Colonic mucosa (tissue), 4 donors: ENCODE data around the gene RNF213. TPM values are rescaled to one million over a fixed set of nuclear protein-coding genes. Genes with fewer than 3 reads are reported as not detected.

Experiments used
- DNase-seq: peaks from one replicate; pipeline ENCODE4 v3.0.0-alpha.2; 2020
- H3K27ac ChIP-seq: fragments of 200-600 bp; one replicate; pipeline ENCODE4 v1.8.0; 2021
- H3K27me3 ChIP-seq: fragments of 200-600 bp; one replicate; pipeline ENCODE4 v1.8.0; 2021
- H3K36me3 ChIP-seq: fragments of 200-600 bp; one replicate; pipeline ENCODE4 v1.8.0; 2021
- H3K4me1 ChIP-seq: fragments of 200-600 bp; one replicate; pipeline ENCODE4 v1.8.0; 2021; ENCODE audit warnings: mild to moderate bottlenecking
- H3K4me3 ChIP-seq: fragments of 200-600 bp; one replicate; pipeline ENCODE4 v1.8.0; 2021
- H3K9ac ChIP-seq, 2 donors: one replicate each; pipeline ENCODE4 v1.7.0; 2013; ENCODE audit warnings: control low read depth in 2 of 2, low read depth in 2 of 2, low read length in 2 of 2
- H3K9me3 ChIP-seq: fragments of 200-600 bp; one replicate; pipeline ENCODE4 v1.8.0; 2021
- CTCF ChIP-seq: fragments of 200-600 bp; IDR thresholded peaks from one replicate; pipeline ENCODE4 v1.8.0; 2022; ENCODE audit warnings: antibody characterized with exemption, mild to moderate bottlenecking
- intact Hi-C: fragments of 100-400 bp; cut with DNase I; formaldehyde crosslinking; loops from one replicate; pipeline ENCODE4 v1.14.1; 2022
- total RNA-seq, 2 donors: library from RNA; stranded (reverse); fragmentation: NEBNext Ultra II Directional in 1 of 2; extraction: Animal tissue kit (Norgen Biotek cat#: 25700) in 1 of 2; gene quantifications; one replicate each; pipeline ENCODE4 v1.2.1, GENCODE V29; 2021
- donor health status: healthy.
- donor health status: DM: no; HTN: no; CAD: no.
- donor health status: DM: no; HTN: no; CAD: no.

RNF213 gene
- total RNA-seq, 2 donors from 2014 or later: 80.8 to 101 TPM

DNA sequence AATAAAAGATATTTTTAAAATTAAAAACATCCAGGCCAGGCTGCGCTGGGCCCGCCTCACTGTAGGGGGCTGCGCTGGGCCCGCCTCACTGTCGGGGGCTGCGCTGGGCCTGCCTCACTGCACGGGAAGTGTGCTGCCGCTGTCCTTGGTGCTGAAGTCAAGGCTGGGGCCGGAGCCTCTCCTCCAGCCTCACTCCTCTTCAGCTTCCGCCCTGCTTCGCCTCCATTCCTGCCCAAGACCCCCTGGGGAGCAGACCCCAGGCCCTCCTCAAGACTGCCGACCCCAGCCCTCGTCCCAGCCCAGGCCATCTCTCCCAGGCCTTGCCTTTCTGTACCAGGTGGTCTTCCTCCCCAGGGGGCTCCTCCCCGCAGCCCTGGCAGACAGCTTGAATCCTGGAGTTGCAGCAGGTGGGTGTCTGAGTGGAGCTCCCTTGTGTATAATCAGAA is 180.5 kb downstream of the RNF213 start:
- no peak for DNase-seq
- H3K4me1 ChIP-seq: no peaks in the 10 kb centered on the region
- TF ChIP-seq CTCF: no peak

GRCh38 chr17:80441598-80442322 is 181.1 kb downstream of the RNF213 start:
- H3K4me1 ChIP-seq: no peaks in the 10 kb centered on the region
- H3K36me3 ChIP-seq: no peaks in the 10 kb centered on the region
- no peak for DNase-seq
- H3K27ac ChIP-seq: no peak overlapping the region
- H3K9me3 ChIP-seq: no peaks in the 10 kb centered on the region
- no peak overlapping the region for H3K9ac ChIP-seq
- no peak for TF ChIP-seq CTCF
- no peak overlapping the region for H3K4me3 ChIP-seq
- no peaks in the 10 kb centered on the region for H3K27me3 ChIP-seq
- intact Hi-C loops: no loop called here

More for the DNA sequence above, 180.5 kb downstream of the RNF213 start:
- Histone ChIP-seq H3K9me3 (no peaks in the 10 kb centered on the region), H3K27ac (no peak overlapping the region), H3K9ac (no peak overlapping the region), H3K27me3 (no peaks in the 10 kb centered on the region), H3K36me3 (no peaks in the 10 kb centered on the region), H3K4me3 (no peak overlapping the region)
- intact Hi-C loops: no loop called here

DNA sequence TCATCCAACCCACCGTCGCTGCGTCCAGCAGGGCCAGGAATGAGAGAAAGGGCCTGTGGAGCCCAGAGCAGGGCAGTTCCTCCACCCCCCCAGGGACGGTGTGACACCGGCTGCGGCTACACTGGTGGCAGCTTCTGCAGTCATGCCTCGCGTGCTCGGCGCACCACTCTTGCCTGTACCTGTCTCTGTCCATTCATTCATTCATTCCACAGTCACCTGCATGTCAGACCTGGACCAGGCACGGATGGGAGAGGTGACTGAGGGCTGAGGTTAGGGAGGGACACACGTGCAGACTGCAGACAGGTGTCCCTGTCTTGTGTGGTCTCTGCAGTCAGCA is 181.6 kb downstream of the RNF213 start:
- H3K36me3 ChIP-seq: no peaks in the 10 kb centered on the region
- intact Hi-C loops: no loop called here
- DNase-seq: no peak

DNA sequence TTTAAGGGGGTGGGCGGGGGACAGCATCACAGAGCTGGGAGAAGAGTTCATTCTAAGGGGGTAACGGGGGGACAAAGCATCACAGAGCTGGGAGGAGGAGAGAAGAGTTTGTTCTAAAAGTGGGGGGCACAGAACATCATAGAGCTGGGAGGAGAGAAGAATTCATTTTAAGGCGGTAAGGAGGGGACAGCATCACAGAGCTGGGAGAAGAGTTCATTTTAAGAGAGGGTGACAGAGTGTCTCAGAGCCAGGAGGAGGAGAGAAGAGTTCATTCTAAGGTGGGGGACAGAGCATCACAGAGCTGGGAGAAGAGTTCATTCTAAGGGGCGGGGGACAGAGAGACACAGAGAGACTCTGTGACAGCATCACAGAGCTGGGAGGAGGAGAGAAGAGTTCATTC is 182.1 kb downstream of the RNF213 start:
- DNase-seq: no peak

More for the DNA sequence above, 181.6 kb downstream of the RNF213 start:
- H3K4me1 ChIP-seq: no peaks in the 10 kb centered on the region
- TF ChIP-seq CTCF: no peak
- H3K9me3 ChIP-seq: no peaks in the 10 kb centered on the region
- no peak overlapping the region for H3K4me3 ChIP-seq
- no peaks in the 10 kb centered on the region for H3K27me3 ChIP-seq
- no peak overlapping the region for H3K9ac ChIP-seq
- H3K27ac ChIP-seq: no peak overlapping the region

GRCh38 chr17:80443498-80443897 is 182.8 kb downstream of the RNF213 start:
- no peak overlapping the region for H3K27ac ChIP-seq
- no peaks in the 10 kb centered on the region for H3K36me3 ChIP-seq
- H3K27me3 ChIP-seq: no peaks in the 10 kb centered on the region
- H3K4me3 ChIP-seq: no peak overlapping the region
- no peak for TF ChIP-seq CTCF
- no peak for DNase-seq
- intact Hi-C loops: no loop called here
- no peaks in the 10 kb centered on the region for H3K9me3 ChIP-seq
- no peaks in the 10 kb centered on the region for H3K4me1 ChIP-seq
- no peak overlapping the region for H3K9ac ChIP-seq

More for the DNA sequence above, 182.1 kb downstream of the RNF213 start:
- no peak overlapping the region for H3K4me3 ChIP-seq
- H3K9ac ChIP-seq: no peak overlapping the region
- H3K27me3 ChIP-seq: no peaks in the 10 kb centered on the region
- intact Hi-C loops: no loop called here
- no peaks in the 10 kb centered on the region for H3K36me3 ChIP-seq
- no peak overlapping the region for H3K27ac ChIP-seq
- H3K9me3 ChIP-seq: no peaks in the 10 kb centered on the region
- TF ChIP-seq CTCF: no peak
- H3K4me1 ChIP-seq: no peaks in the 10 kb centered on the region
